Transverse colon (tissue), 3 donors: ENCODE data around the gene SASS6.

ENCODE experiments used
- CTCF ChIP-seq, 5 experiments: fragments of 200-600 bp in 3 of 5; fragments of 450-650 bp in 2 of 5; sonication (generic) in 3 of 5; IDR thresholded peaks; 1 replicate in 2 of 5; 2 replicates in 3 of 5; pipeline ENCODE4 v1.5.1; 2016 to 2017; ENCODE audit warnings: antibody characterized with exemption in 5 of 5, inconsistent platforms in 3 of 5, mild to moderate bottlenecking in 2 of 5, moderate library complexity in 1 of 5
- EP300 ChIP-seq: sonication (generic); formaldehyde crosslinking; IDR thresholded peaks from one replicate; pipeline ENCODE4 v1.6.1; 2017; ENCODE audit warnings: antibody characterized with exemption, low read depth
- POLR2A ChIP-seq: fragments of 450-650 bp; IDR thresholded peaks from one replicate; pipeline ENCODE4 v1.6.1; 2016; ENCODE audit warnings: antibody characterized with exemption, mild to moderate bottlenecking, moderate library complexity

DNA sequence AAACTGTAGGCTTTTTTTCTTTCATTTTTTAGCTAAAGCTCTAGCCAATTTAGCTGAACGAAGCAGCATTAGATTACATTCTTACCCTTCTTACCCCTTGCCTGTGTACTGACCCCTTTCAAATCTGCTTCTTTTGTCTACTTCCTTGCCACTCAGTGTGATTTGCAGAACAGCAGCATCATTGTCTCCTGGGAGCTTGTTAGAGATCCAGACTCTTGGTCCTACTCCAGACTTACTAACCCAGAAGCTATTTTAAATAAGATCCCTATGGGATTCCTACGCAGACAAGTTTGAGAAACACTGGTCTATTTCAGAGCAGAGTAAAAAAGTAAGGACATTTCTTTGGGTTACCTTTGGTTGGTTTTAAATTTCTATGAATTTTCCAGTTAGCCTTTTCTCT lies 31.5 kb upstream of the SASS6 start:
- TF ChIP-seq CTCF (IDR thresholded peaks at IDR 0.05) (no peak), POLR2A (no peak), EP300 (no peak)
